ENCODE data around the gene GIPR. TPM values are rescaled to one million over a fixed set of nuclear protein-coding genes. Genes with fewer than 3 reads are reported as not detected.

Gene GIPR
- total and polyA plus RNA-seq, 8 donors, result 2.6 to 49.0 (median 7.7) TPM

DNA sequence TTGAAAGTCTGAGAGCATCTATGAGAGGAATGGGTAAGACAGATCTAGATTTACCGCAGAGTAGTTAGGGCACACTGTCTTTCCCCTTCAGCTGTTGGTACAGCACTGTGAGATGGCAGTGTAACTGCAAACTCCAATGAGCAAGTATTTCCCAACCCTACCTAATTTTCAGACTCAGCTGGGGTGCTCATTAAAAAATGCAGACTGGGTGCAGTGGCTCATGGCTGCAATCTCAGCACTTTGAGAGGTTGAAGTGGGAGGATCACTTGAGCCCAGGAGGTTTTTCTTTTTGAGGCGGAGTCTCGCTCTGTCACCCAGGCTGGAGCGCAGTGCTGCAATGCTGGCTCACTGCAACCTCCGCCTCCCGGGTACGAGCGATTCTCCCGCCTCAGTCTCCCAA is 37.1 kb downstream of the GIPR start:
- TF ChIP-seq, protein P1, sequence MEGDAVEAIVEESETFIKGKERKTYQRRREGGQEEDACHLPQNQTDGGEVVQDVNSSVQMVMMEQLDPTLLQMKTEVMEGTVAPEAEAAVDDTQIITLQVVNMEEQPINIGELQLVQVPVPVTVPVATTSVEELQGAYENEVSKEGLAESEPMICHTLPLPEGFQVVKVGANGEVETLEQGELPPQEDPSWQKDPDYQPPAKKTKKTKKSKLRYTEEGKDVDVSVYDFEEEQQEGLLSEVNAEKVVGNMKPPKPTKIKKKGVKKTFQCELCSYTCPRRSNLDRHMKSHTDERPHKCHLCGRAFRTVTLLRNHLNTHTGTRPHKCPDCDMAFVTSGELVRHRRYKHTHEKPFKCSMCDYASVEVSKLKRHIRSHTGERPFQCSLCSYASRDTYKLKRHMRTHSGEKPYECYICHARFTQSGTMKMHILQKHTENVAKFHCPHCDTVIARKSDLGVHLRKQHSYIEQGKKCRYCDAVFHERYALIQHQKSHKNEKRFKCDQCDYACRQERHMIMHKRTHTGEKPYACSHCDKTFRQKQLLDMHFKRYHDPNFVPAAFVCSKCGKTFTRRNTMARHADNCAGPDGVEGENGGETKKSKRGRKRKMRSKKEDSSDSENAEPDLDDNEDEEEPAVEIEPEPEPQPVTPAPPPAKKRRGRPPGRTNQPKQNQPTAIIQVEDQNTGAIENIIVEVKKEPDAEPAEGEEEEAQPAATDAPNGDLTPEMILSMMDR (IDR thresholded peaks at IDR 0.05), result no peak
- H3K27ac ChIP-seq, result no peak overlapping the region
- H3K9me3 ChIP-seq, result no peaks in the 10 kb centered on the region
- no peak for FAIRE-seq
- no peaks in the 10 kb centered on the region for H3K36me3 ChIP-seq
- H3K4me1 ChIP-seq, result no peaks in the 10 kb centered on the region
- intact Hi-C loops (cut with DNase I), result no loop called here
- ATAC-seq, result peak in 1 of 4 donors; percentile 6
- no peaks in the 10 kb centered on the region for H3K27me3 ChIP-seq
- no peak for DNase-seq
- WGBS, 2 donors, result 95 to 97% methylated on average over 9 of the region's 9 CpGs
- no peak overlapping the region for H3K4me3 ChIP-seq

- ATAC-seq (no peak), FAIRE-seq (no peak), DNase-seq (no peak)
- intact Hi-C loops (cut with DNase I), result no loop called here
- Histone ChIP-seq H3K27me3 (no peaks in the 10 kb centered on the region), H3K27ac (no peak overlapping the region), H3K36me3 (no peaks in the 10 kb centered on the region), H3K9me3 (no peaks in the 10 kb centered on the region), H3K4me1 (no peaks in the 10 kb centered on the region), H3K4me3 (no peak overlapping the region)
- 92 to 96% methylated on average over 12 of the region's 12 CpGs for WGBS, 2 donors
- TF ChIP-seq, protein P1 (IDR thresholded peaks at IDR 0.05), result no peak
Measured at GRCh38 chr19:45705710-45706415, 37.8 kb downstream of the GIPR start.

DNA sequence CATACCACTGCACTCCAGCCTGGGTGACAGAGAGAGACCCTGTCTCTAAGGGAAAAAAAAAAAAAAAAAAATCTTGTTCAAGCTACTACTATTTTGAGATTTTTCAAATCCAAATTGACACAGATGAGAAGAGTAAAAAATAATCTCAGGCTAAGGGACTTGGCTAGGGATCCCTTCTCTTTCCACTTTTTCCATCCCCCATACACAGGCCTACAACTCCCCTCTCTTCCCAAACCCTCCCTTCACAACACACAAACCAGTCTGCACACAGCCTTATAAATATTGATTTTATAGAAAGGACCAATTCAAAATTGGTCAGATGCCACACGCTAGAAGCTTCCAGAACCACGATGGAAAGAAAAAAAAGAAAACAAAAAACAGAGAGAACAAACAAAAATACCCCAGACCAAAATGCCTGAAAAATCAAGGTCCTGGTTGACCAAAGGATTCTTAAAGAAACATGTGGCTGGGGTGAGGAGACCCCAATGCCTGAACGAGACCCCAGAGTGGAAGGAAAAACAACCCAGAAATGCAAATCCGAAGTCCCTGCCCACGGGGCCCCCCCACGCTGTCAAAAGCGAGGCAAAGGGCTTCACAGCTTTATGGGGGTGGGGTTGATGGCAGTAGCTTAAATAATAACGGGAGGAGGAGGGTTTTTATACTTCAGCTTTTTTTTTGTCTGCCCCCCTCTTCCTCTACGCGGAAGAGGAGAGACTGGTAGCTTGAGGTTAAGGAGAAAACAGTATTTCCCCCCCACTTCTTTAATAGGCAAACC is 42.5 kb downstream of the GIPR start:
- Histone ChIP-seq H3K27me3 (no peaks in the 10 kb centered on the region), H3K27ac (no peak overlapping the region), H3K4me3 (no peak overlapping the region), H3K9me3 (no peaks in the 10 kb centered on the region), H3K4me1 (no peaks in the 10 kb centered on the region), H3K36me3 (no peaks in the 10 kb centered on the region)
- TF ChIP-seq, protein P1 (IDR thresholded peaks at IDR 0.05), result no peak
- WGBS, 2 donors, result 65 to 75% methylated on average over 9 to 10 of the region's 10 CpGs
- intact Hi-C loops (cut with DNase I), result loop anchor here in 1 of 3 donors (10.0 kb wide), 1 partner anchor 54 kb away; the partner anchor contains the start of gene SIX5
- no peak for ATAC-seq
- FAIRE-seq, result no peak
- DNase-seq, result no peak

DNA sequence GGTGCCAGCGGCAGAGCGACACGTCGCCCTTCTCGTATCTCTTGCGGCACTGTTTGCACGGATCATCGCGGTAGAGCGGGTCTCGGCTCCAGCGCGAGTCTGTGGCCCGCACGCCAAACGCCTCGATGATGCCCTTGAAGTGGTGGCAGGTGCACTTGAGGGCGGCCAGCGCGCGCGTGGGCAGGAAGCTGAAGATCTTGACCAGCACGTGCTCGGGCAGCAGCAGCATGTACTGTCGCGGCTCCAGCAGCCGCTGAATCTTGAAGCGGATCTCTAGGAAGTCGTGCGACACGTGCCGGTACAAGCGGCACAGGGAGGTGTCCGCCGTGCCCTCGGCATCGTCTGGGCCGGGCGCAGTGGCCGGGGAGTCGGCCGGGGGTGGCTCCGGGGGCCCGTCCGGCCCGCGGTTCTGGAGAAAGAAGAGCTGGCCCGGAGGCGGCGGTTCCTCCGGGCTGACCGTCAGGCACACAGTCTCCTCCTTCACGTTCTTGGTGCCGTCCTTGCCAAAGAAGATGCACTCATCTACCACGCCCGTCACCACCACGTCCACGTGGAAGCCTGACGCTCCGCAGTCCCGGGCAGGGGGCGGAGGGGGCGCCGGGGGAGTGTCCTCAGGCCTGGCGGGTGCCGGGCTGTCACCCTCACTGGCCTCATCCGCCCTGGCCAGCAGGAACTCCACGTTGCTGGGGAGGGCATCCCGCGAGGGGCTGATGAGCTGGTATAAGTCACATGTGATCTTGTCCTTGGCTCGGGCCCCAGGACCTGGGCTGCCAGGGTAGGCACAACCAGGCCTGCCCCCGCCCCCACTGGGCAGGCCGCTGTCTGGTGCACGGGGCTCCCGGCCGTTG is 44.1 kb downstream of the GIPR start:
- Histone ChIP-seq H3K4me1 (peaks cover 0 to 4% (median 4%) of the 10 kb centered on the region in 3 donors), H3K9me3 (no peaks in the 10 kb centered on the region), H3K36me3 (no peaks in the 10 kb centered on the region), H3K4me3 (no peak overlapping the region), H3K27me3 (no peaks in the 10 kb centered on the region), H3K27ac (no peak overlapping the region)
- WGBS, 2 donors, result 92% methylated on average over 76 of the region's 76 CpGs
- TF ChIP-seq, protein P1 (IDR thresholded peaks at IDR 0.05), result no peak
- DNase-seq (peak in 2 of 6 donors; percentile 44 to 72), ATAC-seq (no peak), FAIRE-seq (no peak)
- intact Hi-C loops (cut with DNase I), result loop anchor here in 1 of 3 donors (10.0 kb wide), 1 partner anchor 53 kb away; the partner anchor contains the start of gene SIX5

All from pancreas (tissue), 10 donors.